Left ventricle myocardium inferior (tissue), 1 donor: ENCODE data around the gene ANKLE2. TPM values are rescaled to one million over a fixed set of nuclear protein-coding genes. Genes with fewer than 3 reads are reported as not detected.
A peak's percentile ranks its signal among the peaks of the same experiment; 100 is the strongest.

Experiments used
- DNase-seq: peaks from one replicate; pipeline ENCODE4 v3.0.0-alpha.2; 2020
- H3K27ac ChIP-seq: fragments of 200-600 bp; replicated peaks from 2 replicates; pipeline ENCODE4 v1.8.0; 2021
- H3K27me3 ChIP-seq: fragments of 200-600 bp; 2 replicates; pipeline ENCODE4 v1.8.0; 2021; ENCODE audit warnings: low read depth
- H3K36me3 ChIP-seq: fragments of 200-600 bp; 2 replicates; pipeline ENCODE4 v1.8.0; 2021
- H3K4me1 ChIP-seq: fragments of 200-600 bp; 2 replicates; pipeline ENCODE4 v1.8.0; 2021
- H3K4me3 ChIP-seq: fragments of 200-600 bp; 2 replicates; pipeline ENCODE4 v1.8.0; 2021; ENCODE audit warnings: mild to moderate bottlenecking, moderate library complexity
- H3K9me3 ChIP-seq: fragments of 200-600 bp; replicated peaks from 2 replicates; pipeline ENCODE4 v1.8.0; 2021
- CTCF ChIP-seq: fragments of 200-600 bp; IDR thresholded peaks from 2 replicates; pipeline ENCODE4 v1.8.0; 2021; ENCODE audit warnings: antibody characterized with exemption, mild to moderate bottlenecking, borderline replicate concordance
- intact Hi-C: fragments of 100-400 bp; cut with micrococcal nuclease; formaldehyde crosslinking; loops from one replicate; pipeline ENCODE4 v1.11.0; 2022
- total RNA-seq: library from RNA; stranded (reverse); fragmentation: NEBNext Ultra II Directional; extraction: Animal tissue kit (Norgen Biotek cat#: 25700); gene quantifications from one replicate; pipeline ENCODE4 v1.2.1, GENCODE V29; 2021
- donor health status: DM: no; HTN: yes; CAD: no; lungs with severe emphysema.

ANKLE2 gene
- total RNA-seq, 1 donor from 2014 or later, result 21.2 TPM

DNA sequence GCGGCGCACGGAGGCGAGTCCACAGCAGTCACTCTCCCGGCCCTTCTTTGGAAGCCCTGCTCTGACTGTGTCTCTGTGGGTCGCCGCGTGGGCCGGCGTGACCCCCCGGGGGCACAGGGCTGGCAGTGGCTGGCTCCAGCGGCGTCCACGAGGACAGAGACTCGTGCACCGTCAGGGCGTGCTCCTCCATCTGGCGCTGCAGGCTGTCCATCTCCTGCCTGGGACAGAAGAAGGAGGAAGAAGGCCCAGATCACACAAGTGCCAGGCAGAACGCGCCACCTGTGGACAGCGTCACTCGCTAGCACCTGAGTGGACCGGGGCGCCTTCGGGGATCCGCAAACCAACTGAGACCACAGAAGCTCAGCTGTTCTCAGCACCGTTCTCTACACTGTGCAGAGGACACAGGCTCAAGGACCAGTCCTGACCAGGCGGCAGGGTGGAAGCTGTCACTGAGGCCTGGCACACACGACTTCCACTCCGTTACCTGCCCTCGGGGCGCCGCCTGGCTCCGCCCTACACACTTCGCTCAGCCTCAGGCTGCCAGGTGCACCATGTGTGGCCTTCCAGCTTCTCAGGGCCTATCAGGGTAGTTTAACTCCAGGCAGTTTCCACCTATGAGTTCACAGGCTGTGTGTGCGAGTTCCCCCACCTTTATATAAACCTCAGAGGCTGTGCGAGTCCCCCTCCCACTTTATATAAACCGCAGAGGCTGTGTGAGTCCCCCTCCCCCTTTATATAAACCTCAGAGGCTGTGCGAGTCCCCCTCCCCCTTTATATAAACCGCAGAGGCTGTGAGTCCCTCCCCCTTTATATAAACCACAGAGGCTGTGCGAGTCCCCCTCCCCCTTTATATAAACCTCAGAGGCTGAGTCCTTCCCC lies 11.7 kb upstream of the ANKLE2 start:
- H3K4me1 ChIP-seq, result peaks cover 32% of the 10 kb centered on the region
- no peak overlapping the region for H3K4me3 ChIP-seq
- no peak overlapping the region for H3K27ac ChIP-seq
- peaks cover 71% of the 10 kb centered on the region for H3K36me3 ChIP-seq
- no peaks in the 10 kb centered on the region for H3K27me3 ChIP-seq
- DNase-seq, result no peak
- H3K9me3 ChIP-seq, result no peaks in the 10 kb centered on the region
- TF ChIP-seq CTCF, result no peak
- intact Hi-C loops, result no loop called here

GRCh38 chr12:132772606-132773005 lies 11.0 kb upstream of the ANKLE2 start:
- no peak for TF ChIP-seq CTCF
- Histone ChIP-seq H3K4me3 (no peak overlapping the region), H3K27ac (no peak overlapping the region), H3K4me1 (peaks cover 37% of the 10 kb centered on the region), H3K36me3 (peaks cover 64% of the 10 kb centered on the region), H3K9me3 (no peaks in the 10 kb centered on the region), H3K27me3 (no peaks in the 10 kb centered on the region)
- intact Hi-C loops, result no loop called here
- DNase-seq, result no peak

DNA sequence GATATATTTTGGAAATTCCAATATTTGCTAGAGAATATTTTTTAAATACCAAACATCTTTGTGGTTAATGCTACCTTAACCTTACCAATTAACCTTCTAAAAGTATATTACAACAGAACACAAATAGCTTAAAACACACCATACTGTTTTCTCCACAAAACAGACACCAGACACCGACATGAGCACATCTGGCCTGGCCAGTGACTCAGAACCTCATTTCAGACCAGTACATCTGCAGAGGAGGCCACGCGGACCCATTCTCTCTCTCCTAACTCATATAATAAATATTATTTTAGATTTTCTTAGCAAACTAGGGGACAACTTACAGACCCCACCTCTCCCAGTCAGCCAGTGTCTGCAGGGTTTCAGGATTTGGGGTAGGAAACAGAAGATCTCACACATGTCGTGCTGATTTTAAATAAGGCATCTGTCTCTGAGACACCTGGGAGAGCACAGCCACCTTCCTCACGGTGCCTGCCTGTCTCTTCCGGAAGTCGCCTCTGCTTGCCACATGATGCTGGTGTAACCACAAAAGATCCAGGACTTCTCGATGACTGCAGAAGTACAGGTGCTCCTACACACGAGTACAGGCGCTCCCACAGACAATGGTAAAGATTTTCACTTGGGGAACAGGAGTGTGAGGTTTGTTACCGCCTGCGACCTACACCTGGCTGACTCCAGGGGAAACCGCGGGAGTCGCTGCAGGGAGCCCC lies 9.7 kb upstream of the ANKLE2 start:
- peaks cover 38% of the 10 kb centered on the region for H3K4me1 ChIP-seq
- TF ChIP-seq CTCF, result no peak
- intact Hi-C loops, result no loop called here
- H3K27ac ChIP-seq, result no peak overlapping the region
- no peak for DNase-seq
- no peak overlapping the region for H3K4me3 ChIP-seq
- no peaks in the 10 kb centered on the region for H3K27me3 ChIP-seq
- peaks cover 51% of the 10 kb centered on the region for H3K36me3 ChIP-seq
- H3K9me3 ChIP-seq, result no peaks in the 10 kb centered on the region

GRCh38 chr12:132766380-132767085 lies 4.9 kb upstream of the ANKLE2 start:
- peak overlapping the region; percentile 82 for H3K27ac ChIP-seq
- TF ChIP-seq CTCF, result no peak
- no peak overlapping the region for H3K4me3 ChIP-seq
- H3K4me1 ChIP-seq, result peaks cover 49% of the 10 kb centered on the region
- peaks cover 5% of the 10 kb centered on the region for H3K36me3 ChIP-seq
- intact Hi-C loops, result no loop called here
- no peaks in the 10 kb centered on the region for H3K27me3 ChIP-seq
- H3K9me3 ChIP-seq, result no peaks in the 10 kb centered on the region
- peak; percentile 73 for DNase-seq

DNA sequence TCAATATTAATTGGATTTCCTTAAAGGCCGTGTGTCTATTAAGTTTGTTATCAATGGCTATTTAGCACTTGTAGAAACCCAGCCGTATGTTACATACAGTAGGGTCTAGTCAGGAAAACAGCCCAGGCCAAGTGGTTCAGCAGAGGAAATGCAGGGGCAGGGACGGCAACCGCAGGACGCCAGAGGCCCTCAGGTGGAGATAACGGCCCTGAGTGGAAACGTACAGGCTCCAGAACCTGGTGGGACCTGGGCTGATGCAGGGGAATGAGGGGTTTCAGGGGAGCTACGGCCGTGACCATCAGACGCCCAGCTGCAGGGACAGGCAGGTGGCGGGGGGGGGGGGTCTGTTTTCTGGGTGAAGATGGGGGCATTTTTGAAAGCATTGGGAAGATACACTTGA lies 3.7 kb upstream of the ANKLE2 start:
- H3K9me3 ChIP-seq, result no peaks in the 10 kb centered on the region
- peaks cover 60% of the 10 kb centered on the region for H3K4me1 ChIP-seq
- H3K36me3 ChIP-seq, result no peaks in the 10 kb centered on the region
- intact Hi-C loops, result no loop called here
- H3K27me3 ChIP-seq, result no peaks in the 10 kb centered on the region
- no peak for TF ChIP-seq CTCF
- no peak overlapping the region for H3K27ac ChIP-seq
- H3K4me3 ChIP-seq, result no peak overlapping the region
- no peak for DNase-seq
